ENCODE data around the gene SH3TC1.

- TF ChIP-seq, protein P1, sequence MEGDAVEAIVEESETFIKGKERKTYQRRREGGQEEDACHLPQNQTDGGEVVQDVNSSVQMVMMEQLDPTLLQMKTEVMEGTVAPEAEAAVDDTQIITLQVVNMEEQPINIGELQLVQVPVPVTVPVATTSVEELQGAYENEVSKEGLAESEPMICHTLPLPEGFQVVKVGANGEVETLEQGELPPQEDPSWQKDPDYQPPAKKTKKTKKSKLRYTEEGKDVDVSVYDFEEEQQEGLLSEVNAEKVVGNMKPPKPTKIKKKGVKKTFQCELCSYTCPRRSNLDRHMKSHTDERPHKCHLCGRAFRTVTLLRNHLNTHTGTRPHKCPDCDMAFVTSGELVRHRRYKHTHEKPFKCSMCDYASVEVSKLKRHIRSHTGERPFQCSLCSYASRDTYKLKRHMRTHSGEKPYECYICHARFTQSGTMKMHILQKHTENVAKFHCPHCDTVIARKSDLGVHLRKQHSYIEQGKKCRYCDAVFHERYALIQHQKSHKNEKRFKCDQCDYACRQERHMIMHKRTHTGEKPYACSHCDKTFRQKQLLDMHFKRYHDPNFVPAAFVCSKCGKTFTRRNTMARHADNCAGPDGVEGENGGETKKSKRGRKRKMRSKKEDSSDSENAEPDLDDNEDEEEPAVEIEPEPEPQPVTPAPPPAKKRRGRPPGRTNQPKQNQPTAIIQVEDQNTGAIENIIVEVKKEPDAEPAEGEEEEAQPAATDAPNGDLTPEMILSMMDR (optimal IDR thresholded peaks at IDR 0.05 in 1 of 3, IDR thresholded peaks at IDR 0.05 in 1 of 3, conservative IDR thresholded peaks at IDR 0.05 in 1 of 3; ENCODE audit: extremely low read depth in 1 of 3, insufficient read depth in 2 of 3, low read length in 3 of 3), result no peak
- no peak for TF ChIP-seq EZH2 (IDR thresholded peaks at IDR 0.05; ENCODE audit: low read length)
Measured at GRCh38 chr4:8171266-8171665, 27.8 kb upstream of the SH3TC1 start.

Data from keratinocyte (primary cell).